T-helper 2 cell treated with Interferon-gamma antibody and Interleukin-4, amounts not matched to agents 5 μg/mL and 100 μg/mL, for 36 hours (primary cell): ENCODE data around the gene KPTN.

ENCODE experiments used
- DNase-seq: peaks from one replicate; pipeline ENCODE4 v3.0.0; 2021; ENCODE audit warnings: low spot score
- H3K27ac Mint-ChIP-seq: one replicate; pipeline ENCODE4 v1.8.0; 2021; ENCODE audit warnings: mild to moderate bottlenecking, mixed read lengths
- H3K27me3 Mint-ChIP-seq: one replicate; pipeline ENCODE4 v1.8.0; 2021; ENCODE audit warnings: low read depth, mixed read lengths
- H3K36me3 Mint-ChIP-seq: one replicate; pipeline ENCODE4 v1.8.0; 2021; ENCODE audit warnings: low read depth, mixed read lengths
- H3K4me1 Mint-ChIP-seq: one replicate; pipeline ENCODE4 v1.8.0; 2021; ENCODE audit warnings: low read depth, mixed read lengths
- H3K4me3 Mint-ChIP-seq: one replicate; pipeline ENCODE4 v1.8.0; 2022; ENCODE audit warnings: mild to moderate bottlenecking, moderate library complexity, mixed read lengths
- H3K9me3 Mint-ChIP-seq: one replicate; pipeline ENCODE4 v1.8.0; 2021; ENCODE audit warnings: mixed read lengths

KPTN gene

DNA sequence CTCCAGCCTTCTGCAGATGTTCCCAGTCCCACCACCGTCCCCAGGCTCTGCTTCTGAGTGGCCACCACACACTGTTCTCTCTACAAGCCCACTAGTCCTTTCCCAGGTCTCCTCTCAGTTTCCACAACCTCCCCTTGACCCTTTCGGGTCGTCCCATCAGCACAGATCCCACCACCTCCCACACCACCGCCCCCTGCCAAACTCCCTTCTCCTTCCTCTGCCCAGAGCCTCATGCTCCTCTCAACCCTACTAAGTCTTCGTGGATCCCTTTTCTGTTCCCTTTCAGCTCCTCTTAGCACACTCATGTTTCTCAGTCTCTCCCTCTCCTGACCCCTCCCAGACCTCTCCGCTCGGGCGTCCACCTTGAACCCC, 28.9 kb upstream of the KPTN start:
- Mint-ChIP-seq H3K27me3 (no peaks in the 10 kb centered on the region), H3K27ac (peak overlapping the region; percentile 77), H3K4me3 (peak overlapping the region; percentile 98), H3K36me3 (peaks cover 6% of the 10 kb centered on the region), H3K9me3 (no peaks in the 10 kb centered on the region), H3K4me1 (peaks cover 39% of the 10 kb centered on the region)
- DNase-seq = no peak

DNA sequence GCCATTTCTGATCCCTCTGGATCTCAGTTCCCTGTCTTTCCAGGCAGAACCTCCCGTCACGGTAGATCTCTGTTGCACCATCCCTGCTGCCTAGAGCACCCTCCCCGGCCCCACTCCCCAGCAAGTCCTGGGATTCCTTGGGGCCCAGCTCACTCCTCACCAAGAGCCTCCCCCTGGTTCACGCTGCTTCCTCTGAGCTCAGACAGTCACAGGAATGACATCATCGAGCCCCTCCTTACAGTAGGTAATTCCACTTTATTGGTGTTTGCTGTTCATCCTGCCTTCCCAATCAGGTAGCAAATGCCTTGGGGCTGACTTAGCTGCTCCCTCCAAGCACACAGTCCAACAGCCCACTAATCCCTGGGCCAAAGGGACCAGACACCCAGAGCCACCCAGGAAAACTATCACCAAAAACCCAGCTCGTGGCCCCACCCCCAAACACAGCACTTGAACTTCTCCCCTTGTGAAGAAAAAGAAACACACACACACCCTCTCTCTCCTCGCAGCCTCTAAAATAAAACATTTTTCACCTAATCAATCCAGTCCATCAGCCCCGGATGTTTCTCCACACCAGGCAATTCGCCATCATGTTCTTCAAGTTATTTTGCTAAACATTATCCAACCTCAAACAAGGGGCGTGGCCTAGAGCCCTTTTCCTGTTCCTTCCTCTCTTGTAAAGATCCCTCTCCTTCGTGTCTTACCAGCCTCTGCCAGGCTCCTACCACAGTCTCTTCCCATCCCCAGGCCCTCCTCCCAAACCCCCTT, 28.3 kb upstream of the KPTN start:
- peak overlapping the region; percentile 98 for H3K4me3 Mint-ChIP-seq
- H3K36me3 Mint-ChIP-seq = peaks cover 6% of the 10 kb centered on the region
- peak overlapping the region; percentile 77 for H3K27ac Mint-ChIP-seq
- H3K9me3 Mint-ChIP-seq = no peaks in the 10 kb centered on the region
- DNase-seq = no peak
- no peaks in the 10 kb centered on the region for H3K27me3 Mint-ChIP-seq
- peaks cover 35% of the 10 kb centered on the region for H3K4me1 Mint-ChIP-seq

DNA sequence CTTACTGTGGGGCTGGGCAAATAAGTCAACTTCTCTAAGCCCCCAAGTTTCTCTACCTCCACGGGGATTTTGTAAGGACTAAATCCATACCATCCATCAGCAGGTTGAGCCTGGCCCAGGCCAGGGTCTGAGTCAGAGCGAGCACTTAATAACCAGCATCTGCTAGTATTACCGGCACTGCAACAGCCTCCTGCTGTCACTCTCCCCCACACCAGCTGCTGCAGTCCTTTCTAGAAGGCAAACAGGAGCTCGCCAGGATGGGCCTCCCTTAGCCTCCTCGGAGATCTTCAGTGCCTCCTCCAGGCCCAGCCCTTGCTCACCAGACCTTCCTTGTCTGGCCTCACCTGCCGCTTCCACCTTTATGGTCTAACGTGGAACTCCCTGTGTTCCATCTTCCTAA, 27.7 kb upstream of the KPTN start:
- Mint-ChIP-seq H3K4me1 (peaks cover 29% of the 10 kb centered on the region), H3K27me3 (no peaks in the 10 kb centered on the region), H3K36me3 (peaks cover 6% of the 10 kb centered on the region), H3K9me3 (no peaks in the 10 kb centered on the region), H3K4me3 (peak overlapping the region; percentile 98), H3K27ac (peak overlapping the region; percentile 77)
- DNase-seq = no peak

DNA sequence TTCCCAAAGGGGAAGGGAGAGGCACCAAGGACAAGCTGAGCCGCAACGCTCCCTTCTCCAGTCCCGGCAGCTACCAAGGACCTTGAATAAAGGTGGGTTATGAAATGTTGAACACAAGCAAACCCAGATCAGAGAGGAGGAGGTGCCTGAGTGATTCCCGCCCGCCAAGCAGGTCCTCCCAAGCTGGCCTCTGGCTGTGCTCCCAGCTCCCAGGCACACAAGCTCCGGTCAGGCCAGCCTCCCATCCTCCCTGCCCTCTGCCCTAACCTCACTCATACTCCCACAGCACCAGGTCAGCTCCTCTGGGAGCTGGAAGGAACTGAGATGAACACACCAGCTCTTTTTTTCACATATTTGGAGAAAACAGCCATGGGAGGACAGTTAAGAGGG, 27.1 kb upstream of the KPTN start:
- Mint-ChIP-seq H3K27me3 (no peaks in the 10 kb centered on the region), H3K27ac (no peak overlapping the region), H3K9me3 (no peaks in the 10 kb centered on the region), H3K36me3 (peaks cover 6% of the 10 kb centered on the region), H3K4me3 (no peak overlapping the region), H3K4me1 (peaks cover 23% of the 10 kb centered on the region)
- DNase-seq = no peak

DNA sequence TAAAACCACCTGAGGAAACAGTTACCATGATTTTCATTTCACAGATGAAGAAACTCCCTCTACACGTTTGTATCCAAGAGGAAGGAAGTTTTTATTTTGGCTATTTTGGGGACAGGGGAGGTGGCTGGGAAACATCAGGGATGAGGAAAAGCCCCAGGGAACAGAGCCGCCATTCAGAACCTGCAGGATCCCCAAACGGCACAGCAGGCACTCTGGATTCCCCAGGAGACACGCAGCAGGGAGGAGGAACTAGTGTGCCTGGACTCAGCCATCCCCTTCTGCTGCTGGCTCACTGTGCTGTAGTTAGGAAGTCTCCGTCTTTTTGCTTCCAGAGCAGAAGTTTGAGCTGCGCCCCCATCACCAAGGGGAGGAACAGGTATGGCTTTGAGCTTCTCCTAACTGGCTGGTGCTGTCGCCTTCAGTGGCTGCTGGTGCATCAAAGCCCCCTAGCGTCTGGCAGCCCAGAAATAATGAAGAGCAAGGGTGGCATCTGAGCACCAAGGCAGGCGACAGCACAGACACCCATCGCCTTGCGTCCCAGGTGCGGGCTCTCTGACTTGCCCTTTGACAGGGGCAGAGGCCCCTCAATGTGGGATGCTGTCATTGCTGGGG, 26.6 kb upstream of the KPTN start:
- no peak for DNase-seq
- H3K36me3 Mint-ChIP-seq = peaks cover 6% of the 10 kb centered on the region
- no peaks in the 10 kb centered on the region for H3K27me3 Mint-ChIP-seq
- H3K27ac Mint-ChIP-seq = peak overlapping the region; percentile 11
- H3K4me1 Mint-ChIP-seq = peaks cover 21% of the 10 kb centered on the region
- no peak overlapping the region for H3K4me3 Mint-ChIP-seq
- H3K9me3 Mint-ChIP-seq = no peaks in the 10 kb centered on the region

DNA sequence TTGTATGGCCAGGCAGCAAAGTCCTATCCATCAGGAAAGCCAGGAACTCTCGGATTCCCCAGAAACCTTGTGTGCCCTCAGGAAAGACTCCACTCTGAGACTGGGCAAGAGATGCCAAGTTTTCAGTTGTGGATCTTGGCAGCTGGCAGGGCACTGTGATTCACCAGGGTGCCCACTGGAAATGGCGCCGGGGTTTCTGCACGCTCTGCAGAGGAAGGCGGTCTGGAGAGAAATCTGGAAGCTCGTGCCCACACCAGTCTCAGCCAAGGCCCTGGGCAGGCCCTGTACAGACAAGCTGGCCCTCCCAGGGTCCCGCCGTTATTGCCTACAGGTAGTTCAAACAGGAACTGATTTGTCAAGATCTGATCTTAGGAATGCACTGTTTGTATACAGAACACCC, 26.0 kb upstream of the KPTN start:
- peaks cover 6% of the 10 kb centered on the region for H3K36me3 Mint-ChIP-seq
- no peak overlapping the region for H3K4me3 Mint-ChIP-seq
- DNase-seq = no peak
- no peaks in the 10 kb centered on the region for H3K9me3 Mint-ChIP-seq
- H3K27me3 Mint-ChIP-seq = no peaks in the 10 kb centered on the region
- H3K4me1 Mint-ChIP-seq = peaks cover 21% of the 10 kb centered on the region
- H3K27ac Mint-ChIP-seq = peak overlapping the region; percentile 11

DNA sequence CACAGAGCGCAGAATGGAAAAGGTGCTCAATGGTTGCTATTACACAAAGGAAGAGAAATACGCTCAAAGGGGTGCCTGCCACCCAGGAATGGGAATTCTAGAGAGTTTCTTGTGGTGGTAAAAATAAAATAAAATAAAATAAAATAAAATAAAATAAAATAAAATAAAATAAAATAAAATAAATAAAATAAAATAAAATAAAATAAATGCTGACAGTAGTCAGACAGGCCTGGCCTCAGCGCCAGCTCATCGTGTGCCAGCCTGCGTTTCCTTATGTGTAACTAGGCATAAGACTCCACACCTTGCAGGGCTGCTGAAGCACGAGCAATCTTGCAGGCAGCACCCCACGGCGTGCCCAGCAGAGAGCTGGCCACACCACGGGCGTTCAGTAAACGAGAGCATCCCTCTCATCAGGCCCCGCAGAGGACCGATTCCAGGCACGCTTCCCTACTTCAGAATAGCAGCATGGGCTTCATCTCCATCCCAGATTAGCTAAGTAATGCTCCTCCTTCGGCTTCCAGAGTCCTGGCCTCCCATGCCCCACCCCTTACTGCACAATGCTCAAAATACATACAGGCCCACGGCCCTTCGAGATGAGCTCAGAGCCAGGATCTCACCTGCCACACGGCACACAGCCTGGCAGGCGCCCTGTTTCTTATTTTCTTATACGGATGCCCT, 25.3 kb upstream of the KPTN start:
- peaks cover 21% of the 10 kb centered on the region for H3K4me1 Mint-ChIP-seq
- H3K27ac Mint-ChIP-seq = no peak overlapping the region

DNA sequence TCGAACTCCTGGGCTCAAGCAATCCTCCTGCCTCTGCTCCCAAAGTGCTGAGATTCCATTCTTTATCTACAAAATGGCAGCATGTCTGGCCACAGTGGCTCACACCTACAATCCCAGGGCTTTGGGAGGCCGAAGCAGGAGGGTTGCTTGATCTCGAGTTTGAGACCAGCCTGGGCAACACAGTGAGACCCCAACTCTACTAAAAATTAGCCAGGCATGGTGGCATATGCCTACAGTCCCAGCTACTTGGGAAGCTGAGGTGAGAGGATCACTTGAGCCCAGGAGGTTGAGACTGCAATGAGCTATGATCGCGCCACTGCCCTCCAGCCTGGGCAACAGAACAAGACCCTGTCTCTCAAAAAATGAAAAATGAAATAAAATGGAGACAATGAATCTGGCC, 24.7 kb upstream of the KPTN start:
- Mint-ChIP-seq H3K27me3 (no peaks in the 10 kb centered on the region), H3K4me3 (no peak overlapping the region), H3K36me3 (peaks cover 2% of the 10 kb centered on the region), H3K4me1 (peaks cover 19% of the 10 kb centered on the region), H3K27ac (no peak overlapping the region), H3K9me3 (no peaks in the 10 kb centered on the region)
- DNase-seq = no peak

More for the DNA sequence above, 25.3 kb upstream of the KPTN start:
- Mint-ChIP-seq H3K27me3 (no peaks in the 10 kb centered on the region), H3K9me3 (no peaks in the 10 kb centered on the region), H3K36me3 (peaks cover 2% of the 10 kb centered on the region), H3K4me3 (no peak overlapping the region)
- DNase-seq = no peak

DNA sequence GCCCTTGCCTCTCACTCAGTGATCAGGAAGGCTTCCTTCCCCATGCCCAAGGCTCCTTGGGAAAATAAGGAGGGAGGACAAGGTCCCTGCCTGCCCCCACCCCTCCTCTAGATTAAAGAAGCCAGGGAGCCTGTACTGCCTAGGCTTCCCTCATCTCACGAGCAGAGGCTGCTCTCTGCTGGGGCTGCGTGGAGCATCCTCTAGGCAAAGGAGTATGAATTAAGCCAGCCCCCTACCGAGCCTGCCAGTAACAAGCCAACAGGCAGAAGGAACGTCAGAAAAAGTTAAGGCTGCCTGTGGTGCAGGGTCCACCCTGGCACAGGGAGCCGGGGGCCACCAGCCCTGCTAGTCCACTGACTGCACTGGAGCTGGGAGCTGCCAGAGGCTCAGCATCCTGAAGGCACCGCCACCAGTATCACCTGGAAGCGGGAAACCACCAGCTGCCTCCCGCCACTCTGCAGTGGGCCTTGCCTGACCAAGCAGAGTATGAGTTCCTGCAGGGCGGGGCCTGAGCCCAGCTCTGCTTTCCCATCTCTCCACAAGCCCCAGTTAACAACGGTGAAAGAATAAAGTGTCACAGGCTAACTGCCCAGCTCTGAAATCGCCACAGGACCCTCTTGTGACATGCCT, 24.0 kb upstream of the KPTN start:
- peaks cover 5% of the 10 kb centered on the region for H3K36me3 Mint-ChIP-seq
- H3K9me3 Mint-ChIP-seq = no peaks in the 10 kb centered on the region
- no peaks in the 10 kb centered on the region for H3K27me3 Mint-ChIP-seq
- H3K27ac Mint-ChIP-seq = no peak overlapping the region
- no peak overlapping the region for H3K4me3 Mint-ChIP-seq
- H3K4me1 Mint-ChIP-seq = peaks cover 13% of the 10 kb centered on the region
- no peak for DNase-seq

DNA sequence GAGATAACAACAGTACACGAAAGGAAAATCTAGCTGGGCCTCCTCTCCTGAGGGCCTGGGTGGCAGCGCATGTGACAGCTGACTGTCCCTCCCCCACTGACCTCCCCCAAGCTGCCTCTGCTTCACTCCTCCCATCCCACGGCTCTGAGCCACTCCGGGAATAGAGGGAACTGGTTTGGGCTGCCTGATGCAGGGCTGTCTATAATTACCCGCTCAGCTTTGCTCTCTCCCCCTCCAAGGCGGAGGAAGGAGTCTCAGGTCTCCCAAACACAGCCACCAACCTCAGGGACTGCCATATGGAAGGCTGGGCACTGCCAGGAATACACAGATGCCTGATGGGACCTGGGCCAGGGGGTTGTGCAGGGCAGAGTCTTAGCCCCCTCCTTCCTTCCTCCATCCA, 23.0 kb upstream of the KPTN start:
- Mint-ChIP-seq H3K27ac (no peak overlapping the region), H3K36me3 (peaks cover 6% of the 10 kb centered on the region), H3K27me3 (no peaks in the 10 kb centered on the region), H3K4me3 (no peak overlapping the region), H3K9me3 (no peaks in the 10 kb centered on the region), H3K4me1 (peaks cover 3% of the 10 kb centered on the region)
- DNase-seq = no peak

DNA sequence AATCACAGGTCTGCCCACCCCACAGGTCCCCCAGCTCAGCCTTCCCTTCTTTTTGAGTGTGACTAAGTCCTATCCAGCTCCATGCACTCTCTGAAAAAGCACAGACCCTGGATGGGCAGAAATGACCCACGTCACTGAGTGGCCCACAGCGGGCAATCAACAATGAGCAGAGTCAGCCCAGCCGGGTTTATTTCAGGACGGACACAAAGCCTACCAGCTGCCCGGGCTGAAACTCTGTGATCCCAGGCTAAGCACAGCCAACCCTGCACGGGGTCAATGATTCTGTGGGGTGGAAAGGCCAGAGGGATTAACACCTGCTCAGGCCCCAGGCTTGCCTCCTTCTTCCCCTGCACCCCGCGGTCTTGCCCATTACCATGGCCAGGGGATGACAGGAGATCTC, 22.4 kb upstream of the KPTN start:
- Mint-ChIP-seq H3K36me3 (peaks cover 9% of the 10 kb centered on the region), H3K9me3 (no peaks in the 10 kb centered on the region), H3K27ac (no peak overlapping the region), H3K4me1 (no peaks in the 10 kb centered on the region), H3K27me3 (no peaks in the 10 kb centered on the region), H3K4me3 (no peak overlapping the region)
- no peak for DNase-seq

DNA sequence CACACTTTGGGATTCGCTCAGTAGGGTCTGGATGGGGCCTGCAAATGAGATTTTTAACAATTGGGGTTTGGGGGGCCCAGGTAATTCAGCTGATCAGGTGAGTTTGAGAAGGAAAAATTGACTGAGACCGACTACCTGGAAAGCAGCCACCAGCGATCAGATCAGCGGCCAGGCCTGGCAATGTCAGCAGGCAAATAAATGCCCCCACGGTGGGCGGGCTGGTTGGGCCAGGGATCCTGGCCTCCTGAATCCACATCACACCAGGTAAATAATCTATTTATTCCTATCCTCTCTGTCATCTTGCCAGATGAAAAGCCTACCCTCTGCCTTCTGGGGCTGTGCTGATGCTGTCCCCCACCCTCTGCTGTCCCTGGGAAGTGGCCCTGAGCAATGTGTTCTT, 21.5 kb upstream of the KPTN start:
- no peak for DNase-seq
- Mint-ChIP-seq H3K9me3 (no peaks in the 10 kb centered on the region), H3K36me3 (peaks cover 9% of the 10 kb centered on the region), H3K27me3 (no peaks in the 10 kb centered on the region), H3K27ac (no peak overlapping the region), H3K4me3 (no peak overlapping the region), H3K4me1 (no peaks in the 10 kb centered on the region)

DNA sequence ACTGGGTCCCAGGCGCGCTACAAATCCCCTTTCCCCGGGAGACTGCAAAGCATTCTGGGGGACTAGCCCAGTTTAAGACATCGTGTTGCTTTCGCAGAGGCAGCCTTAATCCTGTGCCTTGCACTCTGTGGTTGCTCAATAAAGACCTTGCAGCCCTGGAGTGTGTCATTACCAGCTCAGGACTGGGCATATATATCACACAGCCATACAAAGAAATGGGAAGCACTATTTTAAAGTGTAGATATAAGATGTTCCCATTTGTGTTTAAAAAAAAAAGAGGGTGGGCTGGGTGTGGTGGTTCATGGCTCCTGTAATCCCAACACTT, 19.8 kb upstream of the KPTN start:
- no peaks in the 10 kb centered on the region for H3K9me3 Mint-ChIP-seq
- no peak for DNase-seq
- peaks cover 9% of the 10 kb centered on the region for H3K36me3 Mint-ChIP-seq
- H3K4me3 Mint-ChIP-seq = no peak overlapping the region
- no peak overlapping the region for H3K27ac Mint-ChIP-seq
- H3K27me3 Mint-ChIP-seq = no peaks in the 10 kb centered on the region
- H3K4me1 Mint-ChIP-seq = no peaks in the 10 kb centered on the region

DNA sequence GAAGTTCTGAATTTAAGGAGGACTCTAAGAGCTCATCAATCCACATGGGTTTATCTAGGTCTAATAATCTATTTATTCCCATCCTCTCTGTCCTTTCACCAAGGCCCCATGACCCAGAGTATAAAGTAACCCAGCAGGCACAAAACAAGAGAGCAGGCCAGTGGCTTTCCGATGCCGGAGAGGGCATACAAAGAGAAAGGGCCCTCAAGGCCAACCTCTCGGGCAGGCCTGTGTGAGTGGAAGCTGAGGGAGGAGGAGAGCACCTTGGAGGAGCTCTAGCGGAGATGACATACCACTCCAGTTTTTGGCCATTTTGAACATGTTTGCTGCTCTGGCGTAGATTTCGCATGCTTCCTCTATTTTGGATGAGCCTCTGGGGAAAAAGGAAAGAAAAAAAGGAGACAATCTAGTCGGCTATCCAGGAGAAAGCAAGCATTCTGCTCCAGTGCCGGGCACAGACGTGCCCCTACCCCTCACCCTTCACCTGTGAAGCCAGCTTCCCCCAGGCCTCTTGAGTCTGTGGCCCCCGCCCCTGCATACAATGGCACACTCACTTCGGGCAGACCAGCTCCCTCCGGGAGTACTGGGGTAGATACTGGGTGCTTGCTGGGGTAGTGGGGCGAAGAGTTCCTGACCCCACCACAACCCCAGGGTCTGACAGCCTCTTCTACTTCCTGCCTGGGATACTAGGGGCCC, 19.3 kb upstream of the KPTN start:
- Mint-ChIP-seq H3K4me3 (no peak overlapping the region), H3K27ac (no peak overlapping the region), H3K9me3 (no peaks in the 10 kb centered on the region), H3K4me1 (no peaks in the 10 kb centered on the region), H3K27me3 (no peaks in the 10 kb centered on the region), H3K36me3 (peaks cover 10% of the 10 kb centered on the region)
- DNase-seq = no peak
